Effector memory CD4-positive, alpha-beta T cell (primary cell): ENCODE data around the gene KCNA10.

Experiments
- DNase-seq, 3 donors: peaks; one replicate each; pipeline ENCODE4 v3.0.0-alpha.2; 2020
- H3K27ac ChIP-seq: 2 replicates; pipeline ENCODE4 v1.7.0; 2013; ENCODE audit warnings: mild to moderate bottlenecking, low read length, moderate library complexity; ENCODE audit not compliant: insufficient read depth, poor library complexity, severe bottlenecking
- H3K27me3 ChIP-seq: replicated peaks from 2 replicates; pipeline ENCODE4 v1.7.0; 2013; ENCODE audit warnings: mild to moderate bottlenecking, low read length; ENCODE audit not compliant: insufficient read depth, control insufficient read depth, poor library complexity, severe bottlenecking
- H3K36me3 ChIP-seq: 2 replicates; pipeline ENCODE4 v1.7.0; 2013; ENCODE audit warnings: mild to moderate bottlenecking, low read length, moderate library complexity; ENCODE audit not compliant: control insufficient read depth, insufficient read depth
- H3K4me1 ChIP-seq: 2 replicates; pipeline ENCODE4 v1.7.0; 2013; ENCODE audit warnings: low read length, mild to moderate bottlenecking; ENCODE audit not compliant: control insufficient read depth, insufficient read depth, poor library complexity, severe bottlenecking
- H3K4me3 ChIP-seq: 2 replicates; pipeline ENCODE4 v1.7.0; 2013; ENCODE audit warnings: low read length, low read depth, mild to moderate bottlenecking; ENCODE audit not compliant: insufficient read depth, poor library complexity, severe bottlenecking
- H3K9me3 ChIP-seq: 2 replicates; pipeline ENCODE4 v1.7.0; 2013; ENCODE audit warnings: mild to moderate bottlenecking, low read length, moderate library complexity; ENCODE audit not compliant: control insufficient read depth

The KCNA10 gene

DNA sequence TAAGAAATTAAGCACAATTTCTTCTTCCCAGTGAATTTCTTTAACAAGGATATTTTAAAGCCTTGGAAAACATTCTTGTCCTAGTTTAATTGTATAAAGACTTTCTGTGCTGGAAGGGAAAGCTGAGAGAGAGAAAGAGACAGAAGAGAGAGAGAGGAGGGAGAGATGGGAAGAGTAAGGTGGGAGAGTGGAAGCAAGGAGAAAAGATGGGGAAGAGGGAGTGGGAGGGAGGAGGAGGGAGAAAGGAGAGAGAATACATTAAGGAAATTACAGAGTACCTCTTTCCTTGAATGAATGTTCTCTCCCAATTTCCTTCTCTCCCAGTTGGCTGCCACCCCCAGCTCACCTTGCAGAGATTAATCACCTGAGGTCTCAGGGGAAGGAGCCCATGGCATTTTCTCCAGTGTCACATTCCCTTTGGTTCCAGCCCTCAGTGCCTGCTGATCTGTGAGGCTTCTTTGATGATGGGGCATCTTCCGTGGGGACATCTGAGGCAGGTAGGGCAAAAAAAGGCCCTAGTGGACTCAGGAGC, 32.4 kb upstream of the KCNA10 start:
- Histone ChIP-seq H3K27ac (no peak overlapping the region), H3K4me1 (no peaks in the 10 kb centered on the region), H3K27me3 (peaks cover 16% of the 10 kb centered on the region), H3K4me3 (no peak overlapping the region), H3K9me3 (no peaks in the 10 kb centered on the region), H3K36me3 (no peaks in the 10 kb centered on the region)
- DNase-seq = no peak

DNA sequence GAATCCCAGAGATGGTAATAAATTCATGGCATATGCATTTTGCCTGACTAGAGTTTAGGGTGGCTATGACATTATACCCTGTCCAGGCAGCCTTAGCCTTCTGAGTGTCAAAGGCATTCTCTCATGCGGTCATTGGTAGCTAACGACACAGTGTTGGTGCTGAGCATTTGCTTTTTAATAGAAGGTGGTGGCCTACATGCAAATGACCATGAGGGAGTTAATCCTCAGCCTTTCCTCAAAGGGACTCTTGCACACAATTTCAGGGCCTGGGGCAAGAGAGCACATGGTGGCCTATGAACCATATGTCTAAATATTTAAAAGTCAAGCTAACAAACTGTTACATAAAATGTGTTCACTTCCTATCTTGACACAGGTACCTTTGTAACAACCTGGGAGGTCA, 30.9 kb upstream of the KCNA10 start:
- no peak for DNase-seq
- Histone ChIP-seq H3K27ac (no peak overlapping the region), H3K4me3 (no peak overlapping the region), H3K27me3 (peaks cover 7% of the 10 kb centered on the region), H3K9me3 (no peaks in the 10 kb centered on the region), H3K4me1 (no peaks in the 10 kb centered on the region), H3K36me3 (no peaks in the 10 kb centered on the region)

DNA sequence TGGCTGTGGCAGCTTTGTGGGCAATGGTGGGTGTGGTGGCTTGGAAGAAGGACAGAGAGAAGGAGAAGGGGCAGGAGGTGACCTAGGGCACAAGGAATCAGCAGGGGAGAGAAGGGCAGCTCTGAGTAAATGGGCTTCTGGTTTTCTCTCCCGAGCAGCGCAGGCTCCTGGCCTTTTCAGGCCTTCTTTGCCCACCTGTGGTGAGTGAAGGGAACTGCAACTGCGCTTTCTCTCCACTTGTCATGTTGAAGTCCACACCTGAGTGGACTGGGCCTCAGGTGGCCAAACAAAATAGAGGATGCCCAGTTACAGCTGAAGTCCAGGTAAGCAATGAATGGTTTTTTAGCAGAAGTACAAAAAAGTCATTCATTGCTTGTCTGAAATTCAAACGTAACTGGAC, 29.4 kb upstream of the KCNA10 start:
- Histone ChIP-seq H3K27me3 (peaks cover 4% of the 10 kb centered on the region), H3K27ac (no peak overlapping the region), H3K4me1 (no peaks in the 10 kb centered on the region), H3K36me3 (no peaks in the 10 kb centered on the region), H3K9me3 (no peaks in the 10 kb centered on the region), H3K4me3 (no peak overlapping the region)
- no peak for DNase-seq

DNA sequence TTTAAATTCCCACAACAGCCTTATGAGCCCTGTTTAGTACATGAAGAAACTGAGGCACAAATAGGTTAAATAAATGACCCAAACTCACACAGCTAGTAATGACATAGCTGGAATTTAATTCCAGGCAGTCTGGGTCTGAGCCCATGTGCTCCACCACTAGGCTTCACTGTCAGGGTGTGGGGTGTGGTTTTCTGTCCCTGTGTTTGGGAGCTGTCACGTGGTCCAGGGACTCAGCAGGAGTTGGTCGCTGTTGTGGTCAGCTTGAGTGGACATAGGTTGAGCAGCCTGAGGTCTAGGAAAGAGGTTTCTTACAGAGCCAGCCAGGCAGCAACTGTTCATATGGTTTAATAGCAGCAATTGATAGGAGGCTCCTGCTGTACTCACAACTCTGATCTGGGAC, 28.0 kb upstream of the KCNA10 start:
- Histone ChIP-seq H3K27me3 (peaks cover 4% of the 10 kb centered on the region), H3K9me3 (no peaks in the 10 kb centered on the region), H3K36me3 (no peaks in the 10 kb centered on the region), H3K4me1 (no peaks in the 10 kb centered on the region), H3K4me3 (no peak overlapping the region), H3K27ac (no peak overlapping the region)
- no peak for DNase-seq

DNA sequence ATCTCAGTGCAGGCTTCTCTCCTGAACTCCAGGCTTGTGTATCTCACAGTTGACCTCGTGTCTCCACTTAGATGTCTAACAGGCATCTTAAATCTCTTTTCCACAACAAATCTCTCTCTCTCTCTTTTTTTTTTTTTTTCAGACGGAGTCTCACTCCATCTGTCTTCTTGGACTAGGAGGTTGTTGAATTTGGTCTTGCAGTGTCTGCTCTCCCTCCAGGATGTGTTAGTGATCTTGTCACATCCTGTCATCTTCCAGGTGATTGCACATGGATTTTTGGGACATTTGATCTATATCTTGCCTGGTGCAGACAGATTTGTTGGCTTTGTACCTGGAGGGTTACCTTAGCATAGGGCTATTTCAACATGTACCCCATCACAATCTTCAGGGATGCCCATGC, 26.5 kb upstream of the KCNA10 start:
- H3K4me1 ChIP-seq = no peaks in the 10 kb centered on the region
- no peak for DNase-seq
- H3K4me3 ChIP-seq = no peak overlapping the region
- no peaks in the 10 kb centered on the region for H3K9me3 ChIP-seq
- no peak overlapping the region for H3K27ac ChIP-seq
- H3K27me3 ChIP-seq = no peaks in the 10 kb centered on the region
- H3K36me3 ChIP-seq = no peaks in the 10 kb centered on the region

DNA sequence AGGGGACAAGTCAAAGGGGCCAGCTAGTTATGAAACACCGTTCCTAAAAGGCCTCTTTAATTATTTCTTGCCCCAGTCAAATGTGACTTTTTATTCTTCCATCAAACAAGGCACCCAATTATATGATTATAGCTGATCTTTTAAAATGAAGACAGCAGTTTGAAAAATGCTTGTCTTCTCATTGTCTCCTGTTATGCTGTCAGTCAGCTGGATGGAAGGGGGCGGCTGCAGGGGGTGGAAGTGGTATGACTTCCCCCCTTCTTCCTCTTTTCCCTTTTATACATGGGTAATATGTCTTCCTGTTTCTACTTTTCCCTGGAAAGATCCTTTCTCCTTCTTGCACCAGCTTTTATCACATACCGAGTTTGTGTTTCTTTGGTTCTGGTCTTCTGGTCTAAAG, 25.8 kb upstream of the KCNA10 start:
- H3K27ac ChIP-seq = no peak overlapping the region
- no peak for DNase-seq
- no peaks in the 10 kb centered on the region for H3K9me3 ChIP-seq
- no peaks in the 10 kb centered on the region for H3K36me3 ChIP-seq
- no peak overlapping the region for H3K4me3 ChIP-seq
- no peaks in the 10 kb centered on the region for H3K27me3 ChIP-seq
- no peaks in the 10 kb centered on the region for H3K4me1 ChIP-seq

DNA sequence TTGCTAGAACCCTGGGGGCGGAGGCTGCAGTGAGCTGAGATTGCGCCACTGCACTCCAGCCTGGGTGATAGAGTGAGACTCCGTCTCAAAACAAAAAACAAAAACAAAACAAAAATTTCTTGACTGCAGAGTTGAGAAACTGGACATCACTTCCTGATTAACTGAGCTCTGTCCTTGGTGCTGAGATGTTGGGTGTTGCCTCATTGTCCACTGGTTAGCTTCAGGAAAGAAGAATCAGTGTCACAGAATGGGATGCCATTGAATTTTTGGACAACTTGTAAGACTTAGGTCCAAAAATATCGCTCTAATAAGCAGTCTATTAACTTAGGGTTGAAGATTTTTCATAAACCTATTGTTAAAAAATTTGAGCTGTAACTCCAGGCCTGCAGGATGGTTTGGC, 23.8 kb upstream of the KCNA10 start:
- no peaks in the 10 kb centered on the region for H3K36me3 ChIP-seq
- DNase-seq = no peak
- no peaks in the 10 kb centered on the region for H3K27me3 ChIP-seq
- no peaks in the 10 kb centered on the region for H3K4me1 ChIP-seq
- no peaks in the 10 kb centered on the region for H3K9me3 ChIP-seq
- H3K4me3 ChIP-seq = no peak overlapping the region
- H3K27ac ChIP-seq = no peak overlapping the region

DNA sequence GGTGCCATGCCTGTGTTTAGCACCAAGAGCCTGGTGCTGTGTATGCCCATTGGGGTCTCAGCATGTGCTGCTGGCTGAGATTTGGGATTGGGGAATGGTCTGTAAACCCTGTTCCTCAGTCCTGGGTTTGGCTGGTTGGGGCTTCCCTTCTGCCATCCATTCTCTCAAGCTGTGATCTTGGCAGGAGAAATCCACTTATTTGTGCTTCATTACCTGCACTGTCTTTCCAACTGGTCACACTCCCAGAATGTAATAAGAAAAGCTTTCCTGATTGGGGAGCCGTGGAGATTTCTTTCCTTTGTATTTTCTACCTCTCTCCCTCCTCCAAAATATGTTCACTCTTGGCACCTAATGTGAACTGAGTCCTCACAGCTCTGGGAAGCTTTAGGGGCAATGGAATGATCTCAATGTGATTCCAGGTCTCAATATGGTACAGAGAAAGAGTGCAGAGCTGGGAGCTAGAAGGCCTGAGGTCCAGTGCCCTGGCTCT, 23.0 kb upstream of the KCNA10 start:
- H3K4me3 ChIP-seq = no peak overlapping the region
- H3K36me3 ChIP-seq = no peaks in the 10 kb centered on the region
- no peaks in the 10 kb centered on the region for H3K4me1 ChIP-seq
- H3K27ac ChIP-seq = no peak overlapping the region
- no peaks in the 10 kb centered on the region for H3K27me3 ChIP-seq
- no peak for DNase-seq
- no peaks in the 10 kb centered on the region for H3K9me3 ChIP-seq

DNA sequence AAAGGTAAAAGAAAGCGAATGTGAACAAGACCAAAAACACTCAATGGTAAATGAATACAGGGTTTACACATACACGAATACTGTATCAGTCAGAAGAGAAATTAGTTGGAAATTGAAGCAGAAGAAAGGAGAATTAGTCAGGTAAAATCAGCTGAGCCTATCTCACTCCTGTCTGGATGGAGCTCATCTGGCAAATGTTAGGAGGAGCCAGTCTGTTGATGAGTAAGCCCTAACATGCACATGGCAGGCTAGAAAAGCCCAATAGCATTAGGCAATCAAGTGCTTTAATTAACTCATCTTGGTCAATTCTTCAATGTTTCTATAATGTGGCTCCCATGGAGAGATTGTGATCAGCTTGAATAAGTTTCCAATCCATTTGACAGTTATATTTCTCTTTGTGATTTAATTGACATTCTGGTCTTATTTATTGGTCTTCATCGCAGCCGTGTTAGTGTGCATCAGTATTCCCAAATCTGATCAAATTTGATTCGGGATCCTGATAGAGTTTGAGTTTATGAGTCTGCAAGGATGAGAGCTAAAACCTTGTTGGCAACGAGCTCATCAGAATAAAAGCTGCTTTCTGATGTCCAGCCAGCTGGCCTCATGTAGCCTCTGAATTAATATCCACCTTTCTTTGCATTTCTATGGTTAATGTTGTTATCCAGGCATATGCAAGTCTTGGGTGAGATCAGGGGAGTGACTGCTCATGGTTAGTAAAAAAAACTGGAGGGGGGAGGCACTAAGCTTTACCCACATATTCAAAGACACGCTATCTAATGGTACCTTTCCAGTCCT, 22.1 kb upstream of the KCNA10 start:
- Histone ChIP-seq H3K4me3 (no peak overlapping the region), H3K27ac (no peak overlapping the region), H3K27me3 (no peaks in the 10 kb centered on the region), H3K36me3 (no peaks in the 10 kb centered on the region), H3K4me1 (no peaks in the 10 kb centered on the region), H3K9me3 (no peaks in the 10 kb centered on the region)
- DNase-seq = no peak

DNA sequence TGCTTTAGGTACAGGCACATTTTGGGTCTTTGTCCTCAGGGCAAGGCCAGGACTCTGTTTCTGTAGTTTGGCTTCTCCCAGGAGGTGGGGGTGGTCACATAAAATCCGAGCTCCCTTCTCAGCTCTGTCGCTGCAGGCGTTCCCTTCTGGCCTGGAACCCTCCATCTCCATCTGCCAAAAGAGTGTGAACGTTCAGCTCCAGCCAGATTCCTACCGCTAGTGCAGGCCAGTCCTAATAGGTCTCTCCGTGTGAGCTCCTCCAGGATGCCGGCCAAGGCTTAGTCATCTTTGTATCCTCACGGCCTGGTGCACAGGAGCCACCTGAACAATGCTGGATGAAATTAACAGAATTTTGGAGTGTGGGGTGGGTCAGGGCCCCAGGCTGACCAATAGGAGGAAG, 19.9 kb upstream of the KCNA10 start:
- Histone ChIP-seq H3K4me1 (no peaks in the 10 kb centered on the region), H3K36me3 (no peaks in the 10 kb centered on the region), H3K27me3 (no peaks in the 10 kb centered on the region), H3K4me3 (no peak overlapping the region), H3K9me3 (no peaks in the 10 kb centered on the region), H3K27ac (no peak overlapping the region)
- no peak for DNase-seq
